HEK293 (cell line): ENCODE results near the gene YIPF6.

ENCODE experiments used
- CTCF ChIA-PET: fragments of 350-600 bp; formaldehyde crosslinking; extraction: SDS; loops from one replicate; lab custom pipeline; 2021; ENCODE audit warnings: antibody characterized with exemption; lab: Yijun Ruan, JAX
- POLR2A ChIA-PET: fragments of 300-600 bp; formaldehyde crosslinking; extraction: SDS; loops from one replicate; lab custom pipeline; 2020; ENCODE audit warnings: antibody characterized with exemption, inconsistent platforms; lab: Yijun Ruan, JAX
- H3K27ac ChIP-seq: fragments of 200-500 bp; sonication (Bioruptor generic); 2 replicates; pipeline ENCODE4 v1.5.1; 2014; ENCODE audit warnings: low read depth, low read length, control low read depth, inconsistent platforms; ENCODE audit errors: extremely low read depth
- H3K36me3 ChIP-seq, 2 experiments: fragments of 200-500 bp in 1 of 2; sonication (Bioruptor generic) in 1 of 2; 1 replicate in 1 of 2; 2 replicates in 1 of 2; pipeline ENCODE4 v1.5.1; 2014 to 2017; ENCODE audit warnings: inconsistent platforms in 2 of 2, low read length in 2 of 2; ENCODE audit not compliant: control insufficient read depth in 2 of 2, insufficient read depth in 1 of 2
- H3K4me1 ChIP-seq: fragments of 200-500 bp; sonication (Bioruptor generic); 2 replicates; pipeline ENCODE4 v1.5.1; 2014; ENCODE audit warnings: mild to moderate bottlenecking, low read length, inconsistent platforms; ENCODE audit not compliant: control insufficient read depth, insufficient read depth
- H3K4me3 ChIP-seq: 2 replicates; pipeline ENCODE4 v1.5.1; 2011; ENCODE audit warnings: low read depth, mild to moderate bottlenecking, control low read depth, low read length, moderate library complexity
- H3K9me3 ChIP-seq: fragments of 200-500 bp; sonication (Bioruptor generic); 2 replicates; pipeline ENCODE4 v1.5.1; 2014; ENCODE audit warnings: low read depth, low read length, inconsistent platforms; ENCODE audit not compliant: control insufficient read depth, insufficient read depth
- FEZF1 ChIP-seq: fragments of 450-650 bp; formaldehyde crosslinking; IDR thresholded peaks from 2 replicates; pipeline ENCODE4 v1.5.1; 2016; ENCODE audit warnings: missing biosample characterization, missing genetic modification characterization
- HOXA7 ChIP-seq: sonication (generic); formaldehyde crosslinking; IDR thresholded peaks from 2 replicates; pipeline ENCODE4 v1.8.1; 2022; ENCODE audit warnings: missing genetic modification reagents, borderline replicate concordance
- HOXC10 ChIP-seq: sonication (generic); formaldehyde crosslinking; IDR thresholded peaks from 2 replicates; pipeline ENCODE4 v1.8.1; 2023; ENCODE audit warnings: mild to moderate bottlenecking, missing genetic modification reagents
- SP7 ChIP-seq: fragments of 450-650 bp; formaldehyde crosslinking; IDR thresholded peaks from 2 replicates; pipeline ENCODE4 v1.5.1; 2016; ENCODE audit warnings: missing biosample characterization, missing genetic modification characterization
- TCF7L2 ChIP-seq: IDR thresholded peaks from 2 replicates; pipeline ENCODE4 v1.6.1; 2011; ENCODE audit warnings: low read depth, mild to moderate bottlenecking, inconsistent platforms, low read length, moderate library complexity, borderline replicate concordance
- TRIM28 ChIP-seq: IDR thresholded peaks from 2 replicates; pipeline ENCODE4 v1.6.1; 2011; ENCODE audit warnings: low read length, control low read depth, borderline replicate concordance
- ZFHX2 ChIP-seq: fragments of 450-650 bp; formaldehyde crosslinking; conservative IDR thresholded peaks from 2 replicates; pipeline ENCODE4 v1.5.1; 2016; ENCODE audit warnings: missing biosample characterization, missing genetic modification characterization
- ZFP3 ChIP-seq: fragments of 450-650 bp; formaldehyde crosslinking; IDR thresholded peaks from 2 replicates; pipeline ENCODE4 v1.5.1; 2016; ENCODE audit warnings: low read depth, missing biosample characterization, missing genetic modification characterization
- ZNF184 ChIP-seq: fragments of 450-650 bp; IDR thresholded peaks from 2 replicates; pipeline ENCODE4 v1.5.1; 2018; ENCODE audit warnings: missing biosample characterization, mild to moderate bottlenecking, missing genetic modification characterization
- ZNF211 ChIP-seq: fragments of 450-650 bp; formaldehyde crosslinking; IDR thresholded peaks from 2 replicates; pipeline ENCODE4 v1.5.1; 2016; ENCODE audit warnings: low read depth, missing biosample characterization, missing genetic modification characterization
- ZNF221 ChIP-seq: fragments of 450-650 bp; formaldehyde crosslinking; IDR thresholded peaks from 2 replicates; pipeline ENCODE4 v1.5.1; 2017; ENCODE audit warnings: missing biosample characterization, missing genetic modification characterization, borderline replicate concordance
- ZNF292 ChIP-seq: fragments of 450-650 bp; formaldehyde crosslinking; IDR thresholded peaks from 2 replicates; pipeline ENCODE4 v1.5.1; 2016; ENCODE audit warnings: low read depth, missing biosample characterization, missing genetic modification characterization, borderline replicate concordance
- ZNF404 ChIP-seq: fragments of 450-650 bp; formaldehyde crosslinking; IDR thresholded peaks from 2 replicates; pipeline ENCODE4 v1.5.1; 2017; ENCODE audit warnings: missing biosample characterization, missing genetic modification characterization
- ZNF558 ChIP-seq: fragments of 450-650 bp; formaldehyde crosslinking; IDR thresholded peaks from 2 replicates; pipeline ENCODE4 v1.5.1; 2016; ENCODE audit warnings: missing biosample characterization, missing genetic modification characterization
- ZNF561 ChIP-seq: fragments of 450-650 bp; IDR thresholded peaks from 2 replicates; pipeline ENCODE4 v1.5.1; 2018; ENCODE audit warnings: missing biosample characterization, missing genetic modification characterization, borderline replicate concordance
- ZNF571 ChIP-seq: fragments of 450-650 bp; formaldehyde crosslinking; IDR thresholded peaks from 2 replicates; pipeline ENCODE4 v1.5.0; 2017; ENCODE audit warnings: missing biosample characterization, missing genetic modification characterization
- ZNF580 ChIP-seq: fragments of 450-650 bp; formaldehyde crosslinking; IDR thresholded peaks from 2 replicates; pipeline ENCODE4 v1.5.1; 2016; ENCODE audit warnings: missing biosample characterization, missing genetic modification characterization
- ZNF777 ChIP-seq: fragments of 450-650 bp; formaldehyde crosslinking; IDR thresholded peaks from 2 replicates; pipeline ENCODE4 v1.5.1; 2017; ENCODE audit warnings: missing biosample characterization, missing genetic modification characterization, borderline replicate concordance
- ZNF843 ChIP-seq: fragments of 450-650 bp; formaldehyde crosslinking; IDR thresholded peaks from 2 replicates; pipeline ENCODE4 v1.5.1; 2016; ENCODE audit warnings: missing biosample characterization, missing genetic modification characterization
- ZSCAN23 ChIP-seq: fragments of 450-650 bp; formaldehyde crosslinking; IDR thresholded peaks from 2 replicates; pipeline ENCODE4 v1.5.1; 2016; ENCODE audit warnings: missing biosample characterization, missing genetic modification characterization
- TF ChIP-seq, protein P1 (sequence below): fragments of 450-650 bp; formaldehyde crosslinking; IDR thresholded peaks from 2 replicates; pipeline ENCODE4; 2016; ENCODE audit warnings: missing biosample characterization, missing genetic modification characterization
- TF ChIP-seq, protein P2 (sequence below): fragments of 450-650 bp; formaldehyde crosslinking; IDR thresholded peaks from 2 replicates; pipeline ENCODE4 v1.5.1; 2016; ENCODE audit warnings: missing biosample characterization, missing genetic modification characterization
- TF ChIP-seq, protein P3 (sequence below): fragments of 450-650 bp; formaldehyde crosslinking; IDR thresholded peaks from 2 replicates; pipeline ENCODE4 v1.5.1; 2017; ENCODE audit warnings: missing biosample characterization, missing genetic modification characterization
- TF ChIP-seq, protein P4 (sequence below): fragments of 450-650 bp; formaldehyde crosslinking; IDR thresholded peaks from 2 replicates; pipeline ENCODE4 v1.5.1; 2016; ENCODE audit warnings: missing biosample characterization, missing genetic modification characterization

YIPF6 gene

GRCh38 chrX:68571292-68571609 is 72.4 kb downstream of the YIPF6 start:
- Histone ChIP-seq H3K4me3 (no peak overlapping the region), H3K4me1 (no peaks in the 10 kb centered on the region), H3K36me3 (no peaks in the 10 kb centered on the region), H3K27ac (no peak overlapping the region), H3K9me3 (no peaks in the 10 kb centered on the region)
- POLR2A ChIA-PET = no interaction called here
- CTCF ChIA-PET = interaction anchor here (0.6 kb wide), 1 partner anchor 29 kb away, joined by 3 read pairs; no protein-coding TSS in a partner anchor
- TF ChIP-seq ZNF580 (tag by site-specific recombination) = no peak
- TF ChIP-seq HOXC10 (CRISPR knock-in tag) = no peak
- no peak for TF ChIP-seq TRIM28
- TF ChIP-seq ZNF211 = no peak
- TF ChIP-seq ZNF558 (tag by site-specific recombination) = no peak
- no peak for TF ChIP-seq ZFHX2 (tag by site-specific recombination)

- Histone ChIP-seq H3K9me3 (no peaks in the 10 kb centered on the region), H3K4me1 (no peaks in the 10 kb centered on the region), H3K27ac (no peak overlapping the region), H3K36me3 (no peaks in the 10 kb centered on the region), H3K4me3 (no peak overlapping the region)
- POLR2A ChIA-PET = no interaction called here
- TF ChIP-seq SP7 (tag by site-specific recombination) (no peak), ZNF184 (tag by site-specific recombination) (no peak)
- CTCF ChIA-PET = no interaction called here
Measured at GRCh38 chrX:68571610-68572311, 72.9 kb downstream of the YIPF6 start.

GRCh38 chrX:68574240-68574639 is 75.4 kb downstream of the YIPF6 start:
- no peak overlapping the region for H3K4me3 ChIP-seq
- no peaks in the 10 kb centered on the region for H3K4me1 ChIP-seq
- H3K27ac ChIP-seq = no peak overlapping the region
- H3K36me3 ChIP-seq = no peaks in the 10 kb centered on the region
- ChIA-PET CTCF (no interaction called here), POLR2A (no interaction called here)
- TF ChIP-seq TCF7L2 (no peak), ZNF404 (tag by site-specific recombination) (no peak), FEZF1 (tag by site-specific recombination) (no peak), ZNF558 (tag by site-specific recombination) (no peak), ZNF777 (no peak), ZNF221 (tag by site-specific recombination) (no peak), ZNF292 (no peak), HOXA7 (no peak), ZNF843 (tag by site-specific recombination) (no peak)
- TF ChIP-seq, protein P1, sequence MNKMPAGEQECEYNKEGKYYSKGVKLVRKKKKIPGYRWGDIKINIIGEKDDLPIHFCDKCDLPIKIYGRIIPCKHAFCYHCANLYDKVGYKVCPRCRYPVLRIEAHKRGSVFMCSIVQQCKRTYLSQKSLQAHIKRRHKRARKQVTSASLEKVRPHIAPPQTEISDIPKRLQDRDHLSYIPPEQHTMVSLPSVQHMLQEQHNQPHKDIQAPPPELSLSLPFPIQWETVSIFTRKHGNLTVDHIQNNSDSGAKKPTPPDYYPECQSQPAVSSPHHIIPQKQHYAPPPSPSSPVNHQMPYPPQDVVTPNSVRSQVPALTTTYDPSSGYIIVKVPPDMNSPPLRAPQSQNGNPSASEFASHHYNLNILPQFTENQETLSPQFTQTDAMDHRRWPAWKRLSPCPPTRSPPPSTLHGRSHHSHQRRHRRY (tag by site-specific recombination) = no peak
- H3K9me3 ChIP-seq = no peaks in the 10 kb centered on the region

DNA sequence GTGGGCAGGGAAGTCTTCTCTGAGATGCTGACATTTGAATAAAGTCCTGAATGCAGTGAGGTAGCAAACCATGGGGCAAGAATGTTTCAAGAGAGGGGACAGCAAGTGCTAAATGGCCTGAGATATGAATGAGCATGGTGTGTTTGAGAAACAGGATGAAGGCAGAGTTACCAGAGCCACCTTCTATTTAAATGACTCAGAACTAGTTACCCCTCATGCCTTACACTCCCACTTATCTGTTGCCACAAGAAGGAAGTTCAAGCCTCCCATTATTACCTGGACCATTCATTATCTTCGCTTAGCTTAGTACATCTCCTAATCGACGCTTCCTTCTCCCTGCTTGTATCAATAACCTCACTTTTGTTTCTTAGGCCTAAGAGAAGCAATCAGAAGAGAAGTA is 81.0 kb downstream of the YIPF6 start:
- ChIA-PET CTCF (no interaction called here), POLR2A (no interaction called here)
- no peak overlapping the region for H3K4me3 ChIP-seq
- H3K36me3 ChIP-seq = no peaks in the 10 kb centered on the region
- H3K9me3 ChIP-seq = no peaks in the 10 kb centered on the region
- no peak overlapping the region for H3K27ac ChIP-seq
- no peaks in the 10 kb centered on the region for H3K4me1 ChIP-seq
- no peak for TF ChIP-seq ZNF561 (tag by site-specific recombination)
- TF ChIP-seq ZNF571 = no peak
- no peak for TF ChIP-seq ZSCAN23 (tag by site-specific recombination)
- TF ChIP-seq ZFP3 (tag by site-specific recombination) = no peak
- TF ChIP-seq, protein P2, sequence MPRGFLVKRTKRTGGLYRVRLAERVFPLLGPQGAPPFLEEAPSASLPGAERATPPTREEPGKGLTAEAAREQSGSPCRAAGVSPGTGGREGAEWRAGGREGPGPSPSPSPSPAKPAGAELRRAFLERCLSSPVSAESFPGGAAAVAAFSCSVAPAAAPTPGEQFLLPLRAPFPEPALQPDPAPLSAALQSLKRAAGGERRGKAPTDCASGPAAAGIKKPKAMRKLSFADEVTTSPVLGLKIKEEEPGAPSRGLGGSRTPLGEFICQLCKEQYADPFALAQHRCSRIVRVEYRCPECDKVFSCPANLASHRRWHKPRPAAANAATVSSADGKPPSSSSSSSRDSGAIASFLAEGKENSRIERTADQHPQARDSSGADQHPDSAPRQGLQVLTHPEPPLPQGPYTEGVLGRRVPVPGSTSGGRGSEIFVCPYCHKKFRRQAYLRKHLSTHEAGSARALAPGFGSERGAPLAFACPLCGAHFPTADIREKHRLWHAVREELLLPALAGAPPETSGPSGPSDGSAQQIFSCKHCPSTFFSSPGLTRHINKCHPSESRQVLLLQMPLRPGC = no peak
- TF ChIP-seq, protein P3, sequence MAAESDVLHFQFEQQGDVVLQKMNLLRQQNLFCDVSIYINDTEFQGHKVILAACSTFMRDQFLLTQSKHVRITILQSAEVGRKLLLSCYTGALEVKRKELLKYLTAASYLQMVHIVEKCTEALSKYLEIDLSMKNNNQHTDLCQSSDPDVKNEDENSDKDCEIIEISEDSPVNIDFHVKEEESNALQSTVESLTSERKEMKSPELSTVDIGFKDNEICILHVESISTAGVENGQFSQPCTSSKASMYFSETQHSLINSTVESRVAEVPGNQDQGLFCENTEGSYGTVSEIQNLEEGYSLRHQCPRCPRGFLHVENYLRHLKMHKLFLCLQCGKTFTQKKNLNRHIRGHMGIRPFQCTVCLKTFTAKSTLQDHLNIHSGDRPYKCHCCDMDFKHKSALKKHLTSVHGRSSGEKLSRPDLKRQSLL (tag by site-specific recombination) = no peak
- TF ChIP-seq, protein P4, sequence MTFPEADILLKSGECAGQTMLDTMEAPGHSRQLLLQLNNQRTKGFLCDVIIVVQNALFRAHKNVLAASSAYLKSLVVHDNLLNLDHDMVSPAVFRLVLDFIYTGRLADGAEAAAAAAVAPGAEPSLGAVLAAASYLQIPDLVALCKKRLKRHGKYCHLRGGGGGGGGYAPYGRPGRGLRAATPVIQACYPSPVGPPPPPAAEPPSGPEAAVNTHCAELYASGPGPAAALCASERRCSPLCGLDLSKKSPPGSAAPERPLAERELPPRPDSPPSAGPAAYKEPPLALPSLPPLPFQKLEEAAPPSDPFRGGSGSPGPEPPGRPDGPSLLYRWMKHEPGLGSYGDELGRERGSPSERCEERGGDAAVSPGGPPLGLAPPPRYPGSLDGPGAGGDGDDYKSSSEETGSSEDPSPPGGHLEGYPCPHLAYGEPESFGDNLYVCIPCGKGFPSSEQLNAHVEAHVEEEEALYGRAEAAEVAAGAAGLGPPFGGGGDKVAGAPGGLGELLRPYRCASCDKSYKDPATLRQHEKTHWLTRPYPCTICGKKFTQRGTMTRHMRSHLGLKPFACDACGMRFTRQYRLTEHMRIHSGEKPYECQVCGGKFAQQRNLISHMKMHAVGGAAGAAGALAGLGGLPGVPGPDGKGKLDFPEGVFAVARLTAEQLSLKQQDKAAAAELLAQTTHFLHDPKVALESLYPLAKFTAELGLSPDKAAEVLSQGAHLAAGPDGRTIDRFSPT (tag by site-specific recombination) = no peak
